GM13977 (cell line): ENCODE data around the gene OGFOD1.
"Not testable (repeated sequence)": the region's sequence is repeated elsewhere in the genome, so short reads cannot be mapped to it uniquely, and the experiment has no call there.

Source experiments
- DNase-seq: peaks from one replicate; pipeline ENCODE4 v3.0.0; 2012; ENCODE audit warnings: low spot score
- CTCF ChIP-seq: IDR thresholded peaks from 2 replicates; pipeline ENCODE4 v1.5.1; 2012; ENCODE audit warnings: mild to moderate bottlenecking, control low read depth; ENCODE audit not compliant: insufficient read depth; ENCODE audit errors: extremely low read depth, missing control alignments
- in situ Hi-C: fragments of 300-500 bp; cut with MboI; formaldehyde crosslinking; loops from one replicate; pipeline ENCODE4 v1.12.0; 2022; ENCODE audit warnings: low sequenced_read_pairs, low pct_unique_long_range_greater_than_20kb, mixed read lengths, inconsistent platforms; ENCODE audit not compliant: unreplicated experiment

The OGFOD1 gene

GRCh38 chr16:56483394-56483793 lies 32.0 kb downstream of the OGFOD1 start:
- no peak for DNase-seq

GRCh38 chr16:56488035-56488434 lies 36.7 kb downstream of the OGFOD1 start:
- DNase-seq = no peak
- TF ChIP-seq CTCF = no peak
- in situ Hi-C loops = no loop called here

More at GRCh38 chr16:56483394-56483793, 32.0 kb downstream of the OGFOD1 start:
- TF ChIP-seq CTCF = no peak
- in situ Hi-C loops = no loop called here

- DNase-seq, in situ Hi-C loops: not testable (repeated sequence)
Measured at GRCh38 chr16:56488868-56489267, 37.5 kb downstream of the OGFOD1 start.

- TF ChIP-seq CTCF = no peak
- in situ Hi-C loops = no loop called here
Measured at GRCh38 chr16:56491657-56492261, 40.4 kb downstream of the OGFOD1 start.

GRCh38 chr16:56493126-56493525 lies 41.8 kb downstream of the OGFOD1 start:
- DNase-seq = no peak
- TF ChIP-seq CTCF = no peak
- in situ Hi-C loops = no loop called here

More at GRCh38 chr16:56491657-56492261, 40.4 kb downstream of the OGFOD1 start:
- no peak for DNase-seq

- no peak for TF ChIP-seq CTCF
- DNase-seq = no peak
- in situ Hi-C loops = no loop called here
Measured at GRCh38 chr16:56493815-56494214, 42.5 kb downstream of the OGFOD1 start.

GRCh38 chr16:56505181-56505580 lies 53.8 kb downstream of the OGFOD1 start:
- TF ChIP-seq CTCF = no peak
- in situ Hi-C loops = no loop called here
- DNase-seq = no peak
